A673 (cell line): ENCODE measurements around the gene CD79A.

Source experiments
- EZH2 ChIP-seq: fragments of 200-600 bp; sonication (generic); IDR thresholded peaks from 2 replicates; pipeline ENCODE4 v1.6.1; 2017; ENCODE audit warnings: borderline replicate concordance, low read depth, mild to moderate bottlenecking, mixed read lengths, antibody characterized with exemption, low read length; ENCODE audit not compliant: poor library complexity, severe bottlenecking
- TF ChIP-seq, protein P1 (sequence below): fragments of 300-800, 200-600 bp; sonication (generic); conservative IDR thresholded peaks from 2 replicates; pipeline ENCODE4 v1.5.1; 2017; ENCODE audit warnings: low read depth, mild to moderate bottlenecking, antibody characterized with exemption, low read length, moderate library complexity, mixed read lengths

DNA sequence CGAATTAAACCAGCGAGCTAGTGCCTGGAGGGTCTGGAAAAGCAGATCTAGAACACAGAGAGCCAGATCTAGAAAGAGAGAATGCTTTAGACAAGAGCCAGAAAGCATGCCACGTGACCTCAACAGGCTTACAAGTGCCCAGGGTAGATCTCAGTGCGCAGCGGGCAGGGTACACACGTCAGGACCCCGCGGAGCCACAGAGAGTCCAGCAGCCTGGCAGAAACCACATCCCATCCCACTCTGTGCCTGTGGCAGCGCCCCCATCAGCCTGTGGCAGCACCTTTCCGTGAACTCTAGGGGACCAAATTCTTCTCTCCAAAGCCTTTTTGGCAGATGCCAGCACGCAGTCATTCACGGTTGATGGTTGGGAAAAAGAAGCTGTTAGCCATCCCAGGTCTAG is 11.8 kb downstream of the CD79A start:
- TF ChIP-seq, protein P1, sequence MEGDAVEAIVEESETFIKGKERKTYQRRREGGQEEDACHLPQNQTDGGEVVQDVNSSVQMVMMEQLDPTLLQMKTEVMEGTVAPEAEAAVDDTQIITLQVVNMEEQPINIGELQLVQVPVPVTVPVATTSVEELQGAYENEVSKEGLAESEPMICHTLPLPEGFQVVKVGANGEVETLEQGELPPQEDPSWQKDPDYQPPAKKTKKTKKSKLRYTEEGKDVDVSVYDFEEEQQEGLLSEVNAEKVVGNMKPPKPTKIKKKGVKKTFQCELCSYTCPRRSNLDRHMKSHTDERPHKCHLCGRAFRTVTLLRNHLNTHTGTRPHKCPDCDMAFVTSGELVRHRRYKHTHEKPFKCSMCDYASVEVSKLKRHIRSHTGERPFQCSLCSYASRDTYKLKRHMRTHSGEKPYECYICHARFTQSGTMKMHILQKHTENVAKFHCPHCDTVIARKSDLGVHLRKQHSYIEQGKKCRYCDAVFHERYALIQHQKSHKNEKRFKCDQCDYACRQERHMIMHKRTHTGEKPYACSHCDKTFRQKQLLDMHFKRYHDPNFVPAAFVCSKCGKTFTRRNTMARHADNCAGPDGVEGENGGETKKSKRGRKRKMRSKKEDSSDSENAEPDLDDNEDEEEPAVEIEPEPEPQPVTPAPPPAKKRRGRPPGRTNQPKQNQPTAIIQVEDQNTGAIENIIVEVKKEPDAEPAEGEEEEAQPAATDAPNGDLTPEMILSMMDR, result no peak
- TF ChIP-seq EZH2, result no peak
